Renal pelvis (tissue), 12 donors: ENCODE measurements around the gene AVPR2. TPM values are rescaled to one million over a fixed set of nuclear protein-coding genes. Genes with fewer than 3 reads are reported as not detected.

Experiments used
- DNase-seq: peaks from one replicate; pipeline ENCODE4 v3.0.0-alpha.2; 2013
- long read RNA-seq, 16 experiments: transcript quantifications; one replicate each; lab custom pipeline, GENCODE V29; 2026
- polyA plus RNA-seq, 3 donors: library from polyadenylated mRNA; unstranded; fragments of 120-200 nt; gene quantifications; one replicate each; pipeline ENCODE4 v1.2.1, GENCODE V29; 2013; ENCODE audit not compliant: insufficient read length in 3 of 3

The AVPR2 gene
- polyA plus RNA-seq: 1 to 10 TPM; 1.8 to 5.9 (median 2.4) TPM
- long read RNA-seq, donor 1, partial matches to known transcripts: 0 of 1 reads
- long read RNA-seq, donor 1, other reads (novel, unspliced or antisense): 0 of 1 reads
- long read RNA-seq, donor 2, partial matches to known transcripts: 0 of 4 reads
- long read RNA-seq, donor 2, other reads (novel, unspliced or antisense): 0 of 4 reads
- long read RNA-seq, donor 3, partial matches to known transcripts: 0 of 1 reads
- long read RNA-seq, donor 3, other reads (novel, unspliced or antisense): 0 of 1 reads
- long read RNA-seq, donor 4, partial matches to known transcripts: 0 of 2 reads
- long read RNA-seq, donor 4, other reads (novel, unspliced or antisense): 0 of 2 reads
- long read RNA-seq, donor 5, partial matches to known transcripts: 0 of 2 reads
- long read RNA-seq, donor 5, other reads (novel, unspliced or antisense): 0 of 2 reads
- long read RNA-seq, donor 6, partial matches to known transcripts: 0 of 2 reads
- long read RNA-seq, donor 6, other reads (novel, unspliced or antisense): 0 of 2 reads
- long read RNA-seq, donor 7, partial matches to known transcripts: 0 of 2 reads
- long read RNA-seq, donor 7, other reads (novel, unspliced or antisense): 0 of 2 reads
- long read RNA-seq, donor 8: 0 reads
- long read RNA-seq, donor 9, partial matches to known transcripts: 0 of 4 reads
- long read RNA-seq, donor 9, other reads (novel, unspliced or antisense): 0 of 4 reads
- long read RNA-seq, donor 10: 0 reads
- long read RNA-seq, donor 11, partial matches to known transcripts: 0 of 1 reads
- long read RNA-seq, donor 11, other reads (novel, unspliced or antisense): 0 of 1 reads
- long read RNA-seq, donor 12, partial matches to known transcripts: 0 of 5 reads
- long read RNA-seq, donor 12, other reads (novel, unspliced or antisense): 0 of 5 reads
- long read RNA-seq, donor 13: 0 reads
- long read RNA-seq, donor 14, partial matches to known transcripts: 0 of 1 reads
- long read RNA-seq, donor 14, other reads (novel, unspliced or antisense): 0 of 1 reads
- long read RNA-seq, donor 15: 0 reads
- long read RNA-seq, donor 16, partial matches to known transcripts: 0 of 1 reads
- long read RNA-seq, donor 16, other reads (novel, unspliced or antisense): 0 of 1 reads

- no peak for DNase-seq
These were observed at the start of gene AVPR2 for GRCh38 chrX:153903991-153904957. Gene AVPR2, plus strand, starts transcription at chrX:153904673. Its CDS starts 473 bp downstream, at chrX:153905146.

- DNase-seq: no peak
These were observed 49.8 kb upstream of the AVPR2 start for GRCh38 chrX:153854702-153855101.

- no peak for DNase-seq
These were observed 47.0 kb upstream of the AVPR2 start for GRCh38 chrX:153857348-153857903.

GRCh38 chrX:153861151-153861550 is 43.3 kb upstream of the AVPR2 start:
- DNase-seq: no peak

GRCh38 chrX:153861733-153862310 is 42.7 kb upstream of the AVPR2 start:
- no peak for DNase-seq

GRCh38 chrX:153862369-153863250 is 41.9 kb upstream of the AVPR2 start:
- DNase-seq: no peak

GRCh38 chrX:153863251-153863991 is 41.1 kb upstream of the AVPR2 start:
- DNase-seq: no peak

- no peak for DNase-seq
These were observed 40.4 kb upstream of the AVPR2 start for GRCh38 chrX:153864101-153864500.

GRCh38 chrX:153864561-153865320 is 39.7 kb upstream of the AVPR2 start:
- no peak for DNase-seq

GRCh38 chrX:153865321-153865580 is 39.2 kb upstream of the AVPR2 start:
- DNase-seq: no peak

- DNase-seq: no peak
These were observed 38.8 kb upstream of the AVPR2 start for GRCh38 chrX:153865685-153866084.

- no peak for DNase-seq
These were observed 38.0 kb upstream of the AVPR2 start for GRCh38 chrX:153866302-153867019.

- no peak for DNase-seq
These were observed 37.3 kb upstream of the AVPR2 start for GRCh38 chrX:153867139-153867538.

- no peak for DNase-seq
These were observed 36.8 kb upstream of the AVPR2 start for GRCh38 chrX:153867671-153868070.

- DNase-seq: no peak
These were observed 35.6 kb upstream of the AVPR2 start for GRCh38 chrX:153868576-153869472.
